ENCODE results near the gene LRRN4. TPM values are rescaled to one million over a fixed set of nuclear protein-coding genes. Genes with fewer than 3 reads are reported as not detected.
"Not testable (repeated sequence)": the region's sequence is repeated elsewhere in the genome, so short reads cannot be mapped to it uniquely, and the experiment has no call there.

LRRN4 gene
- total RNA-seq, 2 experiments from 2014 or later = 0.09 TPM; not detected in 1

GRCh38 chr20:6058684-6059295, 4.9 kb upstream of the LRRN4 start:
- H3K36me3 Mint-ChIP-seq (ENCODE audit: low read depth) = no peaks in the 10 kb centered on the region
- peaks cover 6% of the 10 kb centered on the region for H3K27me3 Mint-ChIP-seq
- ChIA-PET POLR2A (no interaction called here), CTCF (interaction anchor here (0.5 to 0.6 kb wide), 3 partner anchors 208 to 284 kb away, joined by 3 to 4 read pairs (median 3); no protein-coding TSS in a partner anchor)
- H3K9me3 Mint-ChIP-seq (ENCODE audit: low read depth) = no peaks in the 10 kb centered on the region
- H3K4me3 Mint-ChIP-seq = no peak overlapping the region
- no peak overlapping the region for H3K27ac Mint-ChIP-seq
- intact Hi-C loops (cut with DNase I, micrococcal nuclease) = no loop called here
- ATAC-seq = no peak
- H3K4me1 Mint-ChIP-seq = no peaks in the 10 kb centered on the region
- DNase-seq = no peak

DNA sequence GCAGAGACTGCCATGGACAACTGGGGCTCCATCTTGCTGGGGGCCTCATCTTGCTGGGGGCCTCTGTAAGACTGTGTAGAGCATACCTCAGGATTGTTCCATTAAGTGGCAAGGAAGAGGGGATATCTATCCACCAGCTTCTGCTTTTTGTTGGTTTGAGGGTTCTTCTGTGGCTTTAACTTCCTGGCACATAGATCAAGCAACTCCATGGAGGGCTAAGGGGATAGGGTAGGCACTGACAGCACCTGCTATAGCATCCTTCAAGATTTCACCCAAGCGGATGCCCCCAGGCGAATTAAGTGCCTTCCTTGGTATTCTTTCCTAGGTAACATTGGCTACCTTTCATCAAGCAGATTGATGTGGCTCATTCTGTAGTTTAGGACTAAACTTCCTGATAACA, 3.8 kb upstream of the LRRN4 start:
- ChIA-PET POLR2A (no interaction called here), CTCF (no interaction called here)
- Mint-ChIP-seq H3K9me3 (ENCODE audit: low read depth) (no peaks in the 10 kb centered on the region), H3K36me3 (ENCODE audit: low read depth) (no peaks in the 10 kb centered on the region), H3K4me3 (no peak overlapping the region), H3K27ac (no peak overlapping the region), H3K27me3 (peaks cover 15% of the 10 kb centered on the region), H3K4me1 (no peaks in the 10 kb centered on the region)
- ATAC-seq (no peak), DNase-seq (no peak)
- intact Hi-C loops (cut with DNase I, micrococcal nuclease) = no loop called here

DNA sequence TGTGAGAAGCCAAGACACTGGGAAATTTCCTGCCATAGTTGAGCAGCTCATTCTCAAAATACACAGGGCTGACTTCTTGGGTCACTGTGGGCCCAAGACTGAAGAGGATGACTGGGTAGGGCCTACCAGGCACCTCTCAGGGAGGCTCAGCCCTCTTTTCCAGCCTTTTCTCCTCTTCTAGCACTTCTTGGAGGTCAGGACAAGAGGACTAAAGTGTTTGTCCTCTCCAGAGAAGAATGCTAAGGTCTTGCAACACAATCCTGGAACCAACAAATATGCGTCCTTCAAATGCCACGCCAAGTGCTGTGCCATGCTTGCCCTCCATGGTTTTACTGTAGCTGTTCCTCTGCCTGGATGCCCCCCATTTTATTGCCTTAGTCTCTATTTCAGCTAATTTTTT, 3.3 kb upstream of the LRRN4 start:
- CTCF ChIA-PET = no interaction called here
- no peaks in the 10 kb centered on the region for H3K36me3 Mint-ChIP-seq (ENCODE audit: low read depth)
- peaks cover 15% of the 10 kb centered on the region for H3K27me3 Mint-ChIP-seq
- intact Hi-C loops (cut with DNase I, micrococcal nuclease) = no loop called here
- POLR2A ChIA-PET = no interaction called here
- H3K9me3 Mint-ChIP-seq (ENCODE audit: low read depth) = no peaks in the 10 kb centered on the region
- H3K27ac Mint-ChIP-seq = no peak overlapping the region
- ATAC-seq = no peak
- no peak overlapping the region for H3K4me3 Mint-ChIP-seq
- DNase-seq = no peak
- H3K4me1 Mint-ChIP-seq = no peaks in the 10 kb centered on the region

DNA sequence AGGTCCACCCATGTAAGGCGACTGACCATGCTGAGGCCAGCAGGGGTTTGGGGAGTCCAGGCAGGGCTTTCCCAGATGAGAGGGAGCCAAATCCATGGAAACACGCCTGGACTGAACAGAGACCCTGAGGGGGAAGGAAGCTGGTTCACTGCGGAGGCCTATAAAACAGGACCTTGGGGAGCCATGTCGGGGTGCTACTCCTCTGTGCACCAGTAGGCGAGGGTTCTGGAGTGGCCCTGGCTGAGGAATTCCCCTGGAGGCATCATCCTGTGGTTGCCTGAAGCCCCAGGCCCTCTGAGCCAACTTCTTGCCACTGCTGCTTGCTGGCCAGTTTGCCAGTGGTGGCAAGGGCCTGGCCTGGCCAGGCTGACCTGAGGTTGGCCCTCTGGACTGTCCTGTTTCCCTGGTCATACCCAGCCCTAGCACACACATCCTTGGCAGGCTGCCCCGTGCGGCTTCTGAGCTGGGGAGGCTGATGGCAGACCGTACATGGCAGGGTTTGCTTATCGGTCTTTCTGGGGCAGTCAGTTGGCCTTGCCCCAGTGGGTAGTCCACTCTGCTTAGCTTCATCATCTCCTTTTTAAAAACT, 2.2 kb upstream of the LRRN4 start:
- no peak overlapping the region for H3K27ac Mint-ChIP-seq
- H3K4me1 Mint-ChIP-seq = no peaks in the 10 kb centered on the region
- H3K4me3 Mint-ChIP-seq = no peak overlapping the region
- no peaks in the 10 kb centered on the region for H3K36me3 Mint-ChIP-seq (ENCODE audit: low read depth)
- H3K27me3 Mint-ChIP-seq = peaks cover 22% of the 10 kb centered on the region
- no peak for DNase-seq
- intact Hi-C loops (cut with DNase I, micrococcal nuclease) = no loop called here
- ATAC-seq = no peak
- H3K9me3 Mint-ChIP-seq (ENCODE audit: low read depth) = no peaks in the 10 kb centered on the region
- POLR2A ChIA-PET = no interaction called here
- CTCF ChIA-PET = no interaction called here

GRCh38 chr20:6055161-6055783, 1.4 kb upstream of the LRRN4 start:
- ATAC-seq = no peak
- peaks cover 30% of the 10 kb centered on the region for H3K27me3 Mint-ChIP-seq
- H3K36me3 Mint-ChIP-seq (ENCODE audit: low read depth) = no peaks in the 10 kb centered on the region
- CTCF ChIA-PET = interaction anchor here (0.7 kb wide), 1 partner anchor 17 kb away, joined by 3 read pairs; no protein-coding TSS in a partner anchor
- no peak overlapping the region for H3K4me3 Mint-ChIP-seq
- POLR2A ChIA-PET = no interaction called here
- H3K9me3 Mint-ChIP-seq (ENCODE audit: low read depth) = no peaks in the 10 kb centered on the region
- no peak for DNase-seq
- intact Hi-C loops (cut with DNase I, micrococcal nuclease) = no loop called here
- no peaks in the 10 kb centered on the region for H3K4me1 Mint-ChIP-seq
- no peak overlapping the region for H3K27ac Mint-ChIP-seq

- H3K27me3 Mint-ChIP-seq = peaks cover 32% of the 10 kb centered on the region
- CTCF ChIA-PET; POLR2A ChIA-PET; H3K4me3 Mint-ChIP-seq; DNase-seq; H3K4me1 Mint-ChIP-seq; intact Hi-C loops (cut with DNase I, micrococcal nuclease); H3K27ac Mint-ChIP-seq; ATAC-seq; H3K36me3 Mint-ChIP-seq (ENCODE audit: low read depth); H3K9me3 Mint-ChIP-seq (ENCODE audit: low read depth): not testable (repeated sequence)
These were observed 810 bp upstream of the LRRN4 start for GRCh38 chr20:6054689-6055051.

- intact Hi-C loops (cut with DNase I, micrococcal nuclease) = no loop called here
- Mint-ChIP-seq H3K27ac (no peak overlapping the region), H3K27me3 (peaks cover 31% of the 10 kb centered on the region), H3K36me3 (ENCODE audit: low read depth) (no peaks in the 10 kb centered on the region), H3K4me3 (no peak overlapping the region), H3K9me3 (ENCODE audit: low read depth) (no peaks in the 10 kb centered on the region), H3K4me1 (no peaks in the 10 kb centered on the region)
- POLR2A ChIA-PET = no interaction called here
- DNase-seq (no peak), ATAC-seq (no peak)
- CTCF ChIA-PET = interaction anchor here (1.0 kb wide), 1 partner anchor 18 kb away, joined by 4 read pairs; no protein-coding TSS in a partner anchor
These were observed 640 bp downstream of the LRRN4 start for GRCh38 chr20:6053064-6053775.

- Mint-ChIP-seq H3K9me3 (ENCODE audit: low read depth) (no peaks in the 10 kb centered on the region), H3K4me1 (no peaks in the 10 kb centered on the region), H3K36me3 (ENCODE audit: low read depth) (no peaks in the 10 kb centered on the region), H3K27me3 (peaks cover 29% of the 10 kb centered on the region), H3K4me3 (no peak overlapping the region), H3K27ac (no peak overlapping the region)
- no peak for ATAC-seq
- DNase-seq = no peak
- intact Hi-C loops (cut with DNase I, micrococcal nuclease) = no loop called here
- ChIA-PET POLR2A (no interaction called here), CTCF (no interaction called here)
These were observed 2.4 kb downstream of the LRRN4 start for GRCh38 chr20:6051505-6051904.

DNA sequence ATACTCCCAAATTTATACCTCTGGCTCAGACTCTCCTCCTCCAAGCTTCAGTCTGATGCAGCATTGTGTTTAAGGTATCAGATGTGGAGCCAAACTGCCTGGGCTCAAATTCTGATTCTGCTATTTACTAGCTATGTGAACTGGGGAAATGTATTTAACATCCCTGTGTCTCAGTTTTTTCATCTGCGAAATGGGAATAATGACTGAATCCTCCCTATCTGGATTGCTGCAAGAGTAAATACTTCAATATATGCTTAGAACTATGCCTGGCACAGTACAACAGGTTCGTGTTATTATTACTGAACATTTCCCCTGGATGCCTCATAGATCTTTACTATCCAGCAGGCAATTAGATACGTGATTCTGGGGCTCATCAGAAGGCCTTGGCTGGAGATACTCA, 5.5 kb downstream of the LRRN4 start:
- H3K36me3 Mint-ChIP-seq (ENCODE audit: low read depth) = no peaks in the 10 kb centered on the region
- ChIA-PET POLR2A (no interaction called here), CTCF (interaction anchor here (1.1 kb wide), 1 partner anchor 212 kb away, joined by 4 read pairs; no protein-coding TSS in a partner anchor)
- H3K9me3 Mint-ChIP-seq (ENCODE audit: low read depth) = no peaks in the 10 kb centered on the region
- peaks cover 23% of the 10 kb centered on the region for H3K27me3 Mint-ChIP-seq
- no peak overlapping the region for H3K4me3 Mint-ChIP-seq
- no peaks in the 10 kb centered on the region for H3K4me1 Mint-ChIP-seq
- ATAC-seq = no peak
- intact Hi-C loops (cut with DNase I, micrococcal nuclease) = no loop called here
- no peak for DNase-seq
- no peak overlapping the region for H3K27ac Mint-ChIP-seq

DNA sequence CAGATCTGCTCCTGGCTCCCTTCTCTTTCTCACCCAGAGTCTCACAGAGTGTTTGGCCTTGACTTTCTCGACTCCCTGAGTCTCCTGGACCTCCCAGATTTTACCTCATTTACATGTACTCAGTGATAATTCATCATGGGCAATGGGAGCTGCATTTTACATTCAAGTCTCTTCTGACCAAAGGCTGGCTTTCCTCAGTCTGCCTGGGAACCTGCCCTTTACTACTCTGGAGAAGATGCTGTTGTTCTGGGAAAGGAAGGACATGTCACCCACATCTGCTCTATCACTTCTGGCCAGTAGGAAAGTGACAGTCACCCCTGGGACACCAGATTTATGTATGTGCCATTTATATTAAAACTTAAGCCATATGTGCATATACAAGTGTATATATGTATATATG, 7.4 kb downstream of the LRRN4 start:
- no peak overlapping the region for H3K4me3 Mint-ChIP-seq
- H3K9me3 Mint-ChIP-seq (ENCODE audit: low read depth) = no peaks in the 10 kb centered on the region
- DNase-seq (no peak), ATAC-seq (no peak)
- intact Hi-C loops (cut with DNase I, micrococcal nuclease) = no loop called here
- peaks cover 13% of the 10 kb centered on the region for H3K27me3 Mint-ChIP-seq
- POLR2A ChIA-PET = no interaction called here
- CTCF ChIA-PET = interaction anchor here (1.0 kb wide), 1 partner anchor 18 kb away, joined by 3 read pairs; no protein-coding TSS in a partner anchor
- no peak overlapping the region for H3K27ac Mint-ChIP-seq
- no peaks in the 10 kb centered on the region for H3K4me1 Mint-ChIP-seq
- H3K36me3 Mint-ChIP-seq (ENCODE audit: low read depth) = peaks cover 10% of the 10 kb centered on the region

GRCh38 chr20:6045566-6045965, 8.3 kb downstream of the LRRN4 start:
- Mint-ChIP-seq H3K36me3 (ENCODE audit: low read depth) (peaks cover 14% of the 10 kb centered on the region), H3K4me3 (no peak overlapping the region), H3K4me1 (no peaks in the 10 kb centered on the region), H3K27me3 (peaks cover 6% of the 10 kb centered on the region), H3K27ac (no peak overlapping the region), H3K9me3 (ENCODE audit: low read depth) (no peaks in the 10 kb centered on the region)
- POLR2A ChIA-PET = no interaction called here
- DNase-seq (no peak), ATAC-seq (no peak)
- intact Hi-C loops (cut with DNase I, micrococcal nuclease) = no loop called here
- CTCF ChIA-PET = no interaction called here

GRCh38 chr20:6044115-6044514, 9.7 kb downstream of the LRRN4 start:
- no peak overlapping the region for H3K4me3 Mint-ChIP-seq
- peaks cover 26% of the 10 kb centered on the region for H3K36me3 Mint-ChIP-seq (ENCODE audit: low read depth)
- no peaks in the 10 kb centered on the region for H3K9me3 Mint-ChIP-seq (ENCODE audit: low read depth)
- ChIA-PET CTCF (interaction anchor here (1.4 kb wide), 1 partner anchor 515 kb away, joined by 3 read pairs; no protein-coding TSS in a partner anchor), POLR2A (no interaction called here)
- H3K27me3 Mint-ChIP-seq = no peaks in the 10 kb centered on the region
- DNase-seq = no peak
- peak; percentile 36 for ATAC-seq
- no peaks in the 10 kb centered on the region for H3K4me1 Mint-ChIP-seq
- H3K27ac Mint-ChIP-seq = no peak overlapping the region
- intact Hi-C loops (cut with DNase I, micrococcal nuclease) = no loop called here
